Left ventricle myocardium inferior (tissue), 1 donor: Measurements from ENCODE around the gene RPTN. TPM values are rescaled to one million over a fixed set of nuclear protein-coding genes. Genes with fewer than 3 reads are reported as not detected.
A peak's percentile ranks its signal among the peaks of the same experiment; 100 is the strongest.

Experiments used
- DNase-seq: peaks from one replicate; pipeline ENCODE4 v3.0.0-alpha.2; 2020
- H3K27ac ChIP-seq: fragments of 200-600 bp; replicated peaks from 2 replicates; pipeline ENCODE4 v1.8.0; 2021
- H3K27me3 ChIP-seq: fragments of 200-600 bp; 2 replicates; pipeline ENCODE4 v1.8.0; 2021; ENCODE audit warnings: low read depth
- H3K36me3 ChIP-seq: fragments of 200-600 bp; 2 replicates; pipeline ENCODE4 v1.8.0; 2021
- H3K4me1 ChIP-seq: fragments of 200-600 bp; 2 replicates; pipeline ENCODE4 v1.8.0; 2021
- H3K4me3 ChIP-seq: fragments of 200-600 bp; 2 replicates; pipeline ENCODE4 v1.8.0; 2021; ENCODE audit warnings: mild to moderate bottlenecking, moderate library complexity
- H3K9me3 ChIP-seq: fragments of 200-600 bp; replicated peaks from 2 replicates; pipeline ENCODE4 v1.8.0; 2021
- intact Hi-C: fragments of 100-400 bp; cut with micrococcal nuclease; formaldehyde crosslinking; loops from one replicate; pipeline ENCODE4 v1.11.0; 2022
- total RNA-seq: library from RNA; stranded (reverse); fragmentation: NEBNext Ultra II Directional; extraction: Animal tissue kit (Norgen Biotek cat#: 25700); gene quantifications from one replicate; pipeline ENCODE4 v1.2.1, GENCODE V29; 2021
- TF ChIP-seq, protein P1 (sequence below): fragments of 200-600 bp; IDR thresholded peaks from 2 replicates; pipeline ENCODE4 v1.8.0; 2021; ENCODE audit warnings: antibody characterized with exemption, mild to moderate bottlenecking, borderline replicate concordance
- donor health status: DM: no; HTN: yes; CAD: no; lungs with severe emphysema.

RPTN gene
- total RNA-seq, 1 donor from 2014 or later, result not detected

- TF ChIP-seq, protein P1, sequence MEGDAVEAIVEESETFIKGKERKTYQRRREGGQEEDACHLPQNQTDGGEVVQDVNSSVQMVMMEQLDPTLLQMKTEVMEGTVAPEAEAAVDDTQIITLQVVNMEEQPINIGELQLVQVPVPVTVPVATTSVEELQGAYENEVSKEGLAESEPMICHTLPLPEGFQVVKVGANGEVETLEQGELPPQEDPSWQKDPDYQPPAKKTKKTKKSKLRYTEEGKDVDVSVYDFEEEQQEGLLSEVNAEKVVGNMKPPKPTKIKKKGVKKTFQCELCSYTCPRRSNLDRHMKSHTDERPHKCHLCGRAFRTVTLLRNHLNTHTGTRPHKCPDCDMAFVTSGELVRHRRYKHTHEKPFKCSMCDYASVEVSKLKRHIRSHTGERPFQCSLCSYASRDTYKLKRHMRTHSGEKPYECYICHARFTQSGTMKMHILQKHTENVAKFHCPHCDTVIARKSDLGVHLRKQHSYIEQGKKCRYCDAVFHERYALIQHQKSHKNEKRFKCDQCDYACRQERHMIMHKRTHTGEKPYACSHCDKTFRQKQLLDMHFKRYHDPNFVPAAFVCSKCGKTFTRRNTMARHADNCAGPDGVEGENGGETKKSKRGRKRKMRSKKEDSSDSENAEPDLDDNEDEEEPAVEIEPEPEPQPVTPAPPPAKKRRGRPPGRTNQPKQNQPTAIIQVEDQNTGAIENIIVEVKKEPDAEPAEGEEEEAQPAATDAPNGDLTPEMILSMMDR, result peak; percentile 84
- DNase-seq, result no peak
- intact Hi-C loops, result no loop called here
- no peak overlapping the region for H3K4me3 ChIP-seq
- H3K9me3 ChIP-seq, result no peaks in the 10 kb centered on the region
- H3K36me3 ChIP-seq, result no peaks in the 10 kb centered on the region
- peaks cover 10% of the 10 kb centered on the region for H3K27me3 ChIP-seq
- peaks cover 18% of the 10 kb centered on the region for H3K4me1 ChIP-seq
- H3K27ac ChIP-seq, result no peak overlapping the region
Observed at GRCh38 chr1:152185544-152186391, 26.7 kb upstream of the RPTN start.

GRCh38 chr1:152182944-152183361 lies 23.9 kb upstream of the RPTN start:
- H3K36me3 ChIP-seq, result no peaks in the 10 kb centered on the region
- no peak overlapping the region for H3K27ac ChIP-seq
- TF ChIP-seq, protein P1, result no peak
- no peak overlapping the region for H3K4me3 ChIP-seq
- H3K27me3 ChIP-seq, result peaks cover 13% of the 10 kb centered on the region
- intact Hi-C loops, result loop anchor here (2.0 to 5.0 kb wide), 2 partner anchors 41 to 130 kb away; no protein-coding TSS in a partner anchor
- no peak for DNase-seq
- peaks cover 5% of the 10 kb centered on the region for H3K4me1 ChIP-seq
- H3K9me3 ChIP-seq, result no peaks in the 10 kb centered on the region

GRCh38 chr1:152182431-152182830 lies 23.4 kb upstream of the RPTN start:
- no peaks in the 10 kb centered on the region for H3K36me3 ChIP-seq
- H3K27ac ChIP-seq, result no peak overlapping the region
- no peak for DNase-seq
- intact Hi-C loops, result loop anchor here (2.0 to 5.0 kb wide), 2 partner anchors 40 to 130 kb away; no protein-coding TSS in a partner anchor
- no peaks in the 10 kb centered on the region for H3K9me3 ChIP-seq
- H3K4me1 ChIP-seq, result peaks cover 5% of the 10 kb centered on the region
- H3K27me3 ChIP-seq, result peaks cover 17% of the 10 kb centered on the region
- TF ChIP-seq, protein P1, result peak; percentile 52
- no peak overlapping the region for H3K4me3 ChIP-seq

DNA sequence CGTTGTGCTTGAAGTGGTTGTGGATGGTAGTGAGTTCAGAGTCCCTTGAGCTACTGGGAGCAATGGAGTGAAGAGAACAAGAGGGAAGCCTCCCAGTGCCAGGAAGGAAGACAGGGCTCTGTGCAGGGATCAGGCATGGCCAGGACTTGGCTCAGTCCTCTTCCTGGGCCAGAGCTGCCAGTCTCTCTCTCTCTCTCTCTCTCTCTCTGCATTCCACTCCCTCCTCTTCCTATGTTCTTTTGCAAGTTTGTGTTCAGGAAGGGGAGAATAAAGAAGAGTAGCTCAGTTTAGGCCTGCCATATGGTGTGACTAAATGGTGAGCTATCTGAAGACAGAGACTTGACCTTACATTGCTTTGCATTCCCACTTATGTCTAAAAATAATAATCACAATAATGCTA lies 20.5 kb upstream of the RPTN start:
- Histone ChIP-seq H3K4me3 (no peak overlapping the region), H3K27me3 (peaks cover 17% of the 10 kb centered on the region), H3K36me3 (no peaks in the 10 kb centered on the region), H3K4me1 (peaks cover 5% of the 10 kb centered on the region), H3K27ac (no peak overlapping the region), H3K9me3 (no peaks in the 10 kb centered on the region)
- DNase-seq, result no peak
- TF ChIP-seq, protein P1, result no peak
- intact Hi-C loops, result no loop called here

GRCh38 chr1:152170287-152170905 lies 11.4 kb upstream of the RPTN start:
- intact Hi-C loops, result no loop called here
- Histone ChIP-seq H3K9me3 (no peaks in the 10 kb centered on the region), H3K4me1 (peaks cover 19% of the 10 kb centered on the region), H3K27ac (no peak overlapping the region), H3K27me3 (peaks cover 5% of the 10 kb centered on the region), H3K36me3 (no peaks in the 10 kb centered on the region), H3K4me3 (no peak overlapping the region)
- DNase-seq, result no peak
- TF ChIP-seq, protein P1, result no peak
